ENCODE results near the gene PSMG4.
A peak's percentile ranks its signal among the peaks of the same experiment; 100 is the strongest.

The PSMG4 gene

DNA sequence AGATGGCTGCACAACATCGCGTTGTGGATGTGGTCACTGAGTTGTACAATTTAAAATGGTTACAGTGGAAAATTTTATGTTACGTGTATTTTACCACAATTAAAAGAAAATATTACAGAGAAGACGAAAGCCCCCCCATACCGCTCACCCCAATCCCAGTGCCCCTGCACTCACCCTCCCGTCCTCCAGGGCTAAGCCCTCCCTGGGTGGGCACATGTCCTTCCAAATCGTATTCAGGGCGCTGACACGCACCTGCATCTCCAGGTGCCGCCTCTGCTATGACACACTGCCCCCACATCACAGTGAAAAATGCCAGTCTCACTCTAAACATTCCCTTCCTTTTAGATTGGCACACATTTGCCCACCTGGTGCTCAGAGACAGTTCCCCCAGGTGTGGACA lies 49.4 kb downstream of the PSMG4 start:
- H3K4me3 ChIP-seq (ENCODE audit: low read length) = no peak overlapping the region
- no peak for DNase-seq
- no peaks in the 10 kb centered on the region for H3K4me1 ChIP-seq (ENCODE audit: low read length)
- no peaks in the 10 kb centered on the region for H3K36me3 ChIP-seq (replicated peaks; ENCODE audit: insufficient read depth, low read length)
- H3K9me3 ChIP-seq (replicated peaks; ENCODE audit: insufficient read depth, low read length) = no peaks in the 10 kb centered on the region
- H3K79me2 ChIP-seq (ENCODE audit: low read length) = no peaks in the 10 kb centered on the region
- TF ChIP-seq EZH2phosphoT487 (IDR thresholded peaks at IDR 0.05; ENCODE audit: low read length) (no peak), EZH2 (optimal IDR thresholded peaks at IDR 0.05; ENCODE audit: low read depth, low read length) (no peak)
- TF ChIP-seq, protein P1, sequence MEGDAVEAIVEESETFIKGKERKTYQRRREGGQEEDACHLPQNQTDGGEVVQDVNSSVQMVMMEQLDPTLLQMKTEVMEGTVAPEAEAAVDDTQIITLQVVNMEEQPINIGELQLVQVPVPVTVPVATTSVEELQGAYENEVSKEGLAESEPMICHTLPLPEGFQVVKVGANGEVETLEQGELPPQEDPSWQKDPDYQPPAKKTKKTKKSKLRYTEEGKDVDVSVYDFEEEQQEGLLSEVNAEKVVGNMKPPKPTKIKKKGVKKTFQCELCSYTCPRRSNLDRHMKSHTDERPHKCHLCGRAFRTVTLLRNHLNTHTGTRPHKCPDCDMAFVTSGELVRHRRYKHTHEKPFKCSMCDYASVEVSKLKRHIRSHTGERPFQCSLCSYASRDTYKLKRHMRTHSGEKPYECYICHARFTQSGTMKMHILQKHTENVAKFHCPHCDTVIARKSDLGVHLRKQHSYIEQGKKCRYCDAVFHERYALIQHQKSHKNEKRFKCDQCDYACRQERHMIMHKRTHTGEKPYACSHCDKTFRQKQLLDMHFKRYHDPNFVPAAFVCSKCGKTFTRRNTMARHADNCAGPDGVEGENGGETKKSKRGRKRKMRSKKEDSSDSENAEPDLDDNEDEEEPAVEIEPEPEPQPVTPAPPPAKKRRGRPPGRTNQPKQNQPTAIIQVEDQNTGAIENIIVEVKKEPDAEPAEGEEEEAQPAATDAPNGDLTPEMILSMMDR (IDR thresholded peaks at IDR 0.05; ENCODE audit: low read length) = no peak
- H3K27ac ChIP-seq (ENCODE audit: low read length) = no peak overlapping the region
- no peaks in the 10 kb centered on the region for H3F3A ChIP-seq (ENCODE audit: insufficient read depth, low read length)
- no peak overlapping the region for H2AFZ ChIP-seq (ENCODE audit: low read length)
- no peaks in the 10 kb centered on the region for H3K27me3 ChIP-seq (replicated peaks; ENCODE audit: insufficient read depth, low read length)
- H3K9me2 ChIP-seq (replicated peaks; ENCODE audit: insufficient read depth, low read length) = no peaks in the 10 kb centered on the region
- no peak overlapping the region for H3K4me2 ChIP-seq (ENCODE audit: low read depth, low read length)
- H3K9ac ChIP-seq (ENCODE audit: low read length) = no peak overlapping the region
- H4K20me1 ChIP-seq (ENCODE audit: insufficient read depth, low read length) = no peaks in the 10 kb centered on the region

DNA sequence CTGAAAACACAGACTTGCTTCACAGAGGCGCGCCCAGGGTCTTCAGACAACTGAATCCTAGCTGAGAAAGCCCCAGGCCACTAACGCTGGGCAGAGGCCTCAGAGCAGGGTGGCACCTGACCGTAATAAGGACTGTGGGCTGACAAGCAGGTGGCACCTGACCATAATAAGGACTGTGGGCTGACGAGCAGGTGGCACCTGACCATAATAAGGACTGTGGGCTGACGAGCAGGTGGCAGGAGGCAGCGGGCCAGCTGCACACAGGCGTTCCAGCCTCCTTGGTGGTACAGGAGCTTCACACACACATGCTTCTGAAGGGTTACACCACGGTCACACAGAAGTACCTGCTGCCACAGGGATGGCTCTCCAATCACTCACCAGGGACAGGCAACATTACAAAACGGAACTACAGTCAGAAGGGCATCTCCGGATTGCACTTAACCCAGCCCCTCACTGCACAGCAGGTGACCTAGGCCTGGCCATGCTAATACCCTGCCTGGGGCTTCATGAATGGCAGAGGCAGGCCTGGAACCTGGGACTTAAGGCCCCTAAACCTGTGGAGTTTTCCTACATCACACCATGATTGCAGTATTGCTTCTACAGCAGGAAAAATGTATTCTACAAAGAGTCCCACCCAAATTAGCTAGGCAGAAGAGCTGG lies 50.8 kb downstream of the PSMG4 start:
- H3K4me3 ChIP-seq (ENCODE audit: low read length) = no peak overlapping the region
- no peaks in the 10 kb centered on the region for H3K79me2 ChIP-seq (ENCODE audit: low read length)
- peak; percentile 66 for DNase-seq
- H3K4me1 ChIP-seq (ENCODE audit: low read length) = no peaks in the 10 kb centered on the region
- H4K20me1 ChIP-seq (ENCODE audit: insufficient read depth, low read length) = no peaks in the 10 kb centered on the region
- TF ChIP-seq, protein P1 (IDR thresholded peaks at IDR 0.05; ENCODE audit: low read length) = no peak
- TF ChIP-seq EZH2 (optimal IDR thresholded peaks at IDR 0.05; ENCODE audit: low read depth, low read length) (no peak), EZH2phosphoT487 (IDR thresholded peaks at IDR 0.05; ENCODE audit: low read length) (no peak)
- H2AFZ ChIP-seq (ENCODE audit: low read length) = no peak overlapping the region
- no peaks in the 10 kb centered on the region for H3F3A ChIP-seq (ENCODE audit: insufficient read depth, low read length)
- no peaks in the 10 kb centered on the region for H3K27me3 ChIP-seq (replicated peaks; ENCODE audit: insufficient read depth, low read length)
- peak overlapping the region; percentile 4; the same call in 1 of the 2 replicates for H3K27ac ChIP-seq (ENCODE audit: low read length)
- no peak overlapping the region for H3K4me2 ChIP-seq (ENCODE audit: low read depth, low read length)
- no peaks in the 10 kb centered on the region for H3K9me3 ChIP-seq (replicated peaks; ENCODE audit: insufficient read depth, low read length)
- H3K36me3 ChIP-seq (replicated peaks; ENCODE audit: insufficient read depth, low read length) = no peaks in the 10 kb centered on the region
- no peaks in the 10 kb centered on the region for H3K9me2 ChIP-seq (replicated peaks; ENCODE audit: insufficient read depth, low read length)
- no peak overlapping the region for H3K9ac ChIP-seq (ENCODE audit: low read length)

DNA sequence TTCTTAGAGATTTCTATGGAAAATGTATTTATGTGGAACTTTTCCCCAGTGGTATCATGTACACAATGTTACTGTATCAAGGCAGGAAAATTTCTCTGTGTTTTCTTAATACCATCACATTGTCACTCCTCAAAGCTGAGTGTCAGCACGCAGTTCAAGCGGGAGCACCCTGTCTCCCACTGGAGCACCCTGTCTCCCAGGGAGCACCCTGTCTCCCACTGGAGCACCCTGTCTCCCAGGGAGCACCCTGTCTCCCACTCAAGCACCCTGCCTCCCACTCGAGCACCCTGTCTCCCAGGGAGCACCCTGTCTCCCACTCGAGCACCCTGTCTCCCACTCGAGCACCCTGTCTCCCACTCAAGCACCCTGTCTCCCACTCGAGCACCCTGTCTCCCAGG lies 51.3 kb downstream of the PSMG4 start:
- no peaks in the 10 kb centered on the region for H3K27me3 ChIP-seq (replicated peaks; ENCODE audit: insufficient read depth, low read length)
- no peak overlapping the region for H2AFZ ChIP-seq (ENCODE audit: low read length)
- no peak overlapping the region for H3K4me3 ChIP-seq (ENCODE audit: low read length)
- no peaks in the 10 kb centered on the region for H3F3A ChIP-seq (ENCODE audit: insufficient read depth, low read length)
- DNase-seq = no peak
- no peak overlapping the region for H3K4me2 ChIP-seq (ENCODE audit: low read depth, low read length)
- no peak for TF ChIP-seq EZH2phosphoT487 (IDR thresholded peaks at IDR 0.05; ENCODE audit: low read length)
- no peak for TF ChIP-seq EZH2 (optimal IDR thresholded peaks at IDR 0.05; ENCODE audit: low read depth, low read length)
- TF ChIP-seq, protein P1 (IDR thresholded peaks at IDR 0.05; ENCODE audit: low read length) = no peak
- H3K9me2 ChIP-seq (replicated peaks; ENCODE audit: insufficient read depth, low read length) = no peaks in the 10 kb centered on the region
- H4K20me1 ChIP-seq (ENCODE audit: insufficient read depth, low read length) = no peaks in the 10 kb centered on the region
- no peak overlapping the region for H3K9ac ChIP-seq (ENCODE audit: low read length)
- peak overlapping the region; percentile 4; the same call in 1 of the 2 replicates for H3K27ac ChIP-seq (ENCODE audit: low read length)
- no peaks in the 10 kb centered on the region for H3K36me3 ChIP-seq (replicated peaks; ENCODE audit: insufficient read depth, low read length)
- no peaks in the 10 kb centered on the region for H3K4me1 ChIP-seq (ENCODE audit: low read length)
- no peaks in the 10 kb centered on the region for H3K9me3 ChIP-seq (replicated peaks; ENCODE audit: insufficient read depth, low read length)
- H3K79me2 ChIP-seq (ENCODE audit: low read length) = no peaks in the 10 kb centered on the region

Data from MM.1S (cell line).